Measurements from ENCODE around the gene SPEG. TPM values are rescaled to one million over a fixed set of nuclear protein-coding genes. Genes with fewer than 3 reads are reported as not detected.

Gene SPEG
- total RNA-seq, 1 experiment from 2014 or later: 23.3 TPM

DNA sequence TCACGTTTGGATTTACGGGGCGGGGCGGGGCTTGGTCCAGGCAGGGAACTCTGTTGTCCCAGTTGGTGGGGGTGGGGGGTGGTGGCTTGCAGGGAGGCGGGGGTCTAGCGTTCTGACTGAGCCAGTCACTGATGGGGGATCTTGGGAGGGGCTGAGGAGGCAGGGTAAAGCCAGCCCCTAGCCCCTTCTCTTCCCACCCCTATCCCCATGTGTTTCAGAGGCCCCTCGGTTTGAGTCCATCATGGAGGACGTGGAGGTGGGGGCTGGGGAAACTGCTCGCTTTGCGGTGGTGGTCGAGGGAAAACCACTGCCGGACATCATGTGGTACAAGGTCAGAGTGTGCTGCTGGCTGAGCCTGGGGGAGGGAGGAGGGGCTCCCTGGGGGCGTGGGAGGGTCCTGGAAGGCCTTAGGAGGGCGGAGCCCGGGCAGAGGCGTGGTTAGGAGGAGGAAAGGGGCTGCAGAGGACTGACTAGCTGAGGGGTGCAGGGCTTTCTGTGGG is 42.1 kb downstream of the SPEG start:
- DNase-seq (ENCODE audit: unreplicated experiment): no peak
- Mint-ChIP-seq H3K4me3 (ENCODE audit: unreplicated experiment) (no peak overlapping the region), H3K27ac (ENCODE audit: low read depth, unreplicated experiment) (no peak overlapping the region), H3K27me3 (ENCODE audit: insufficient read depth, unreplicated experiment) (no peaks in the 10 kb centered on the region), H3K4me1 (ENCODE audit: insufficient read depth, unreplicated experiment) (no peaks in the 10 kb centered on the region), H3K36me3 (ENCODE audit: insufficient read depth, unreplicated experiment) (peaks cover 11% of the 10 kb centered on the region), H3K9me3 (ENCODE audit: unreplicated experiment) (no peaks in the 10 kb centered on the region)
- ChIA-PET CTCF (interaction anchor here (0.5 to 2.8 kb wide), 19 partner anchors 9 to 980 kb away, joined by 3 to 30 read pairs (median 4); a partner anchor contains a TSS), POLR2A (interaction anchor here (0.5 to 1.5 kb wide), 2 partner anchors 22 to 495 kb away, joined by 3 to 4 read pairs; partner anchors contain the start of gene GMPPA)
- no TSS peak for BruUV-seq (replicated peaks)
- TF ChIP-seq CTCF (IDR thresholded peaks at IDR 0.05; ENCODE audit: unreplicated experiment): no peak
- intact Hi-C loops (cut with micrococcal nuclease): loop anchor here (1.0 kb wide), 3 partner anchors 54 to 213 kb away; no protein-coding TSS in a partner anchor

DNA sequence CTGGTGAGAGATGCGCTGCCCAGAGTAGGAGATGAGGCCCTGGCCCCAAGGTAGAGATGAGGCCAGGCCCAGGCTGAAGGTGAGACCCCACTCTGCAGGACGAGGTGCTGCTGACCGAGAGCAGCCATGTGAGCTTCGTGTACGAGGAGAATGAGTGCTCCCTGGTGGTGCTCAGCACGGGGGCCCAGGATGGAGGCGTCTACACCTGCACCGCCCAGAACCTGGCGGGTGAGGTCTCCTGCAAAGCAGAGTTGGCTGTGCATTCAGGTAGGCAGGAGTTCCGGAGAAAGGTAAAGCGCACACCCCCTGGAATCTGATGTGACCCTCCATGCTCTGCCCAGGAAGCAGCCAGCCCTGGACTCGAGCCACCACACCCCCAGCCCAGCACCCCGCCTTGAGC is 42.5 kb downstream of the SPEG start:
- no peaks in the 10 kb centered on the region for H3K27me3 Mint-ChIP-seq (ENCODE audit: insufficient read depth, unreplicated experiment)
- no peaks in the 10 kb centered on the region for H3K9me3 Mint-ChIP-seq (ENCODE audit: unreplicated experiment)
- no peaks in the 10 kb centered on the region for H3K4me1 Mint-ChIP-seq (ENCODE audit: insufficient read depth, unreplicated experiment)
- ChIA-PET CTCF (interaction anchor here (0.5 to 2.8 kb wide), 9 partner anchors 8 to 131 kb away, joined by 3 to 30 read pairs (median 4); a partner anchor contains a TSS), POLR2A (interaction anchor here (0.5 to 1.5 kb wide), 2 partner anchors 22 to 495 kb away, joined by 3 to 4 read pairs; partner anchors contain the start of gene GMPPA)
- TF ChIP-seq CTCF (IDR thresholded peaks at IDR 0.05; ENCODE audit: unreplicated experiment): no peak
- DNase-seq (ENCODE audit: unreplicated experiment): no peak
- H3K27ac Mint-ChIP-seq (ENCODE audit: low read depth, unreplicated experiment): no peak overlapping the region
- H3K4me3 Mint-ChIP-seq (ENCODE audit: unreplicated experiment): no peak overlapping the region
- BruUV-seq (replicated peaks): no TSS peak
- intact Hi-C loops (cut with micrococcal nuclease): no loop called here
- peaks cover 11% of the 10 kb centered on the region for H3K36me3 Mint-ChIP-seq (ENCODE audit: insufficient read depth, unreplicated experiment)

- no TSS peak for BruUV-seq (replicated peaks)
- H3K4me1 Mint-ChIP-seq (ENCODE audit: insufficient read depth, unreplicated experiment): no peaks in the 10 kb centered on the region
Measured at GRCh38 chr2:219477815-219478214, 43.2 kb downstream of the SPEG start.

GRCh38 chr2:219478916-219479315 is 44.3 kb downstream of the SPEG start:
- TF ChIP-seq CTCF (IDR thresholded peaks at IDR 0.05; ENCODE audit: unreplicated experiment): no peak
- BruUV-seq (replicated peaks): no TSS peak
- Mint-ChIP-seq H3K27ac (ENCODE audit: low read depth, unreplicated experiment) (no peak overlapping the region), H3K36me3 (ENCODE audit: insufficient read depth, unreplicated experiment) (peaks cover 15% of the 10 kb centered on the region), H3K4me3 (ENCODE audit: unreplicated experiment) (no peak overlapping the region), H3K27me3 (ENCODE audit: insufficient read depth, unreplicated experiment) (no peaks in the 10 kb centered on the region), H3K4me1 (ENCODE audit: insufficient read depth, unreplicated experiment) (no peaks in the 10 kb centered on the region), H3K9me3 (ENCODE audit: unreplicated experiment) (no peaks in the 10 kb centered on the region)
- intact Hi-C loops (cut with micrococcal nuclease): no loop called here
- POLR2A ChIA-PET: no interaction called here
- no peak for DNase-seq (ENCODE audit: unreplicated experiment)
- CTCF ChIA-PET: interaction anchor here (0.7 to 1.1 kb wide), 2 partner anchors 20 to 43 kb away, joined by 3 to 4 read pairs; no protein-coding TSS in a partner anchor

More at GRCh38 chr2:219477815-219478214, 43.2 kb downstream of the SPEG start:
- Mint-ChIP-seq H3K27ac (ENCODE audit: low read depth, unreplicated experiment) (no peak overlapping the region), H3K9me3 (ENCODE audit: unreplicated experiment) (no peaks in the 10 kb centered on the region), H3K36me3 (ENCODE audit: insufficient read depth, unreplicated experiment) (peaks cover 11% of the 10 kb centered on the region), H3K27me3 (ENCODE audit: insufficient read depth, unreplicated experiment) (no peaks in the 10 kb centered on the region), H3K4me3 (ENCODE audit: unreplicated experiment) (no peak overlapping the region)
- ChIA-PET CTCF (interaction anchor here (0.7 to 2.1 kb wide), 7 partner anchors 14 to 76 kb away, joined by 3 to 8 read pairs (median 3); a partner anchor contains a TSS), POLR2A (no interaction called here)
- intact Hi-C loops (cut with micrococcal nuclease): no loop called here
- DNase-seq (ENCODE audit: unreplicated experiment): no peak
- TF ChIP-seq CTCF (IDR thresholded peaks at IDR 0.05; ENCODE audit: unreplicated experiment): no peak

All from MCF 10A (cell line).